ENCODE measurements around the gene C11orf21.

DNA sequence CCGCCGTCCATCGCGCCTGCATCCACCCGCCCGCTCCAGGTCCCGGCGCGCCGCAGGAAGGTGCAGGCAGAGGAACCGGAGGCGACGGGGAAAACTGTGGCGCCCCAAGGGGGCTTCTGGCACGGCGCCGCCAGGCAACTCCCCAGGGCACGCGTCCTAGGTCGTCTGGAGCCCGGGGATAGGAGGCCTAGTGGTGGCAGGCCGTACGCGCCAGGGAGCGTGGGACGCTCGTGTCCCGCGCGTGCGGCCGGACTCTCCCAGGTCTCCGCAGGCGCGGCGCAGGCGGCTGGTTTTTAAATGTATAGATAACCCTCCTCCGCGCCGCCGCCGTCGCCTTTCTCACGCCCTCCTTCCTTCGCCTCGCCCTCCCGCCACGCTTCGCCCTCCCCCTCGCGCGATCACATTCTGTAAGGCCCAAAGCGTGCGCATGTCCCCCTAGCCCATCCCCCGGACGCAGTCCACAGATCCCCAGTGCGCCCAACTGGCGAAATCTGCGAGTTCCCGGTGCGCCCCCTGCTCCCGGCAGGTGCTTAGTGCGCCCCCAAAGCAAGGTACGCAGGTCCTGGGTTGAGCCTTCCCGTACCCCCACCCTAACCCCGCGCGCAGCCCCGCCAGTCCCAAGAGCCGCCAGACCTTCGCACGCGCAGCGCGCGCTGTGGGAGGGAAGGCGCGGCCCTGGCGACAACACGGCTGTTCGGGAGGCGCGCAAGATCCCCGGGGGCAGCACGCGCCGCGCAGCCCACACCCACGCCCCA lies 31.2 kb downstream of the C11orf21 start, which contains the start of gene ASCL2:
- TF ChIP-seq, protein P1, sequence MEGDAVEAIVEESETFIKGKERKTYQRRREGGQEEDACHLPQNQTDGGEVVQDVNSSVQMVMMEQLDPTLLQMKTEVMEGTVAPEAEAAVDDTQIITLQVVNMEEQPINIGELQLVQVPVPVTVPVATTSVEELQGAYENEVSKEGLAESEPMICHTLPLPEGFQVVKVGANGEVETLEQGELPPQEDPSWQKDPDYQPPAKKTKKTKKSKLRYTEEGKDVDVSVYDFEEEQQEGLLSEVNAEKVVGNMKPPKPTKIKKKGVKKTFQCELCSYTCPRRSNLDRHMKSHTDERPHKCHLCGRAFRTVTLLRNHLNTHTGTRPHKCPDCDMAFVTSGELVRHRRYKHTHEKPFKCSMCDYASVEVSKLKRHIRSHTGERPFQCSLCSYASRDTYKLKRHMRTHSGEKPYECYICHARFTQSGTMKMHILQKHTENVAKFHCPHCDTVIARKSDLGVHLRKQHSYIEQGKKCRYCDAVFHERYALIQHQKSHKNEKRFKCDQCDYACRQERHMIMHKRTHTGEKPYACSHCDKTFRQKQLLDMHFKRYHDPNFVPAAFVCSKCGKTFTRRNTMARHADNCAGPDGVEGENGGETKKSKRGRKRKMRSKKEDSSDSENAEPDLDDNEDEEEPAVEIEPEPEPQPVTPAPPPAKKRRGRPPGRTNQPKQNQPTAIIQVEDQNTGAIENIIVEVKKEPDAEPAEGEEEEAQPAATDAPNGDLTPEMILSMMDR (IDR thresholded peaks at IDR 0.05; ENCODE audit: insufficient read depth, low read length) = no peak
- TF ChIP-seq SPI1 (IDR thresholded peaks at IDR 0.05; ENCODE audit: borderline replicate concordance, low read depth) = no peak
